ENCODE results near the gene ZNF101.

DNA sequence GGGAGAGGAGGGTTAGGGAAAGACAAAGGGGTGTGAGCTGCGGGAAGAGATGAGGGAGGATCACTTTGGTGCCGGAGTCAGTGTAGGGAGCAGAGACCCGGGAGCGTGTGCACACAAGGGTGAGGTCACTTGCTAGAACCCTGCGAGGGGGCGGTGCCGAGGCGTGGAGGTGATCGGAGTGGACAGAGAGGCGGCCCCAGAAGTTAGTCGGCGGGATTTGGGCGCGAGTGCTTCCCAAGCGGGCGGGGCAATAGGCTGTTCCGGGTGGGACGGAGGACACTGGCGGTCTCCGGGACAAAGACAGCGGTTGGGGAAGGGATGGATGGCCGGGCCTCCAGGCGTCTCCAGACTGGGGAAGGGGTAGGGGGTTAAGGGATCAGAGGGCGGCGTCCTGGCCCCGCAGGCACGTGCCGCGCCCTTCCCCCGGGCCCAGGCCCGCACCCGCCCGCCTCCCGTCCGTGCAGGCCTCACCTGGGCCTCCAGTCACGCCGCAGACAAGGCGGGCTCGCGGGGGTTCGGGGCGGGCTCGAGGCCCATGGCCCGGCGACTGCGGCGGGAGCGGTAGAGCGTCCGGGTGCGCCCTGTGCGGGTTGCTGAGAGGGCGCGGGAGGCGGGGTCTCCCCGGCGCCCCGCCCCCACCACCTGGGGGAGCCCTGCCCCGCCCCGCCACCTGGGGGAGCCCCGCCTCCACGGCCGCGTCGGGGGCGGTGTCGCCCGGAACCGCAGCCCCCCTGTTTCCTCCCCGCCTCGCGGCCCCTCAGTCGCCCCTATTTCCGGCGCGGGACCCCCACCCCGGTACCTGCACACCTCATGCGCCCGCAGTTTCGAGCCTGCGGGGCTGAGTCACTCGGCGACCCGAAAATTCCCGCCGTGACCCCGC, 40.8 kb upstream of the ZNF101 start, which contains the start of gene LPAR2:
- TF ChIP-seq NR2C2 (CRISPR knock-in tag; IDR thresholded peaks at IDR 0.05) = no peak
- TF ChIP-seq, protein P1, sequence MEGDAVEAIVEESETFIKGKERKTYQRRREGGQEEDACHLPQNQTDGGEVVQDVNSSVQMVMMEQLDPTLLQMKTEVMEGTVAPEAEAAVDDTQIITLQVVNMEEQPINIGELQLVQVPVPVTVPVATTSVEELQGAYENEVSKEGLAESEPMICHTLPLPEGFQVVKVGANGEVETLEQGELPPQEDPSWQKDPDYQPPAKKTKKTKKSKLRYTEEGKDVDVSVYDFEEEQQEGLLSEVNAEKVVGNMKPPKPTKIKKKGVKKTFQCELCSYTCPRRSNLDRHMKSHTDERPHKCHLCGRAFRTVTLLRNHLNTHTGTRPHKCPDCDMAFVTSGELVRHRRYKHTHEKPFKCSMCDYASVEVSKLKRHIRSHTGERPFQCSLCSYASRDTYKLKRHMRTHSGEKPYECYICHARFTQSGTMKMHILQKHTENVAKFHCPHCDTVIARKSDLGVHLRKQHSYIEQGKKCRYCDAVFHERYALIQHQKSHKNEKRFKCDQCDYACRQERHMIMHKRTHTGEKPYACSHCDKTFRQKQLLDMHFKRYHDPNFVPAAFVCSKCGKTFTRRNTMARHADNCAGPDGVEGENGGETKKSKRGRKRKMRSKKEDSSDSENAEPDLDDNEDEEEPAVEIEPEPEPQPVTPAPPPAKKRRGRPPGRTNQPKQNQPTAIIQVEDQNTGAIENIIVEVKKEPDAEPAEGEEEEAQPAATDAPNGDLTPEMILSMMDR (IDR thresholded peaks at IDR 0.05) = no peak
- TF ChIP-seq NR1H2 (CRISPR knock-in tag; IDR thresholded peaks at IDR 0.05) = no peak
- TF ChIP-seq IRF1 (CRISPR knock-in tag; IDR thresholded peaks at IDR 0.05) = no peak
- TF ChIP-seq ZNF423 (CRISPR knock-in tag; IDR thresholded peaks at IDR 0.05) = no peak
- TF ChIP-seq TEAD4 (CRISPR knock-in tag; IDR thresholded peaks at IDR 0.05) = no peak
- TF ChIP-seq FOXK1 (CRISPR knock-in tag; IDR thresholded peaks at IDR 0.05) = peak; percentile 49; the same call in 1 of the 2 replicates
- TF ChIP-seq GABPB1 (CRISPR knock-in tag; IDR thresholded peaks at IDR 0.05) = no peak
